GM12891 (cell line): ENCODE results near the gene LRRC4B. TPM values are rescaled to one million over a fixed set of nuclear protein-coding genes. Genes with fewer than 3 reads are reported as not detected.
"Not testable (repeated sequence)": the region's sequence is repeated elsewhere in the genome, so short reads cannot be mapped to it uniquely, and the experiment has no call there.

Source experiments
- DNase-seq: peaks from one replicate; pipeline ENCODE4 v3.0.0; 2011; ENCODE audit warnings: low spot score; ENCODE audit not compliant: insufficient read length
- FAIRE-seq: peaks from 2 replicates; lab custom pipeline; 2011; peaks lifted over from hg19 to GRCh38; lab: Jason Lieb, UNC
- PAX5 ChIP-seq: IDR thresholded peaks from 2 replicates; pipeline ENCODE4 v1.6.1; 2011; ENCODE audit warnings: low read length, moderate library complexity, mild to moderate bottlenecking; ENCODE audit not compliant: insufficient read depth, severe bottlenecking
- POLR2A ChIP-seq: IDR thresholded peaks from 2 replicates; pipeline ENCODE4 v1.6.1; 2011; ENCODE audit warnings: low read depth, low read length, control low read depth
- POLR2AphosphoS5 ChIP-seq: IDR thresholded peaks from 2 replicates; pipeline ENCODE4 v1.6.1; 2011; ENCODE audit warnings: low read depth, low read length, control low read depth
- POU2F2 ChIP-seq: IDR thresholded peaks from 2 replicates; pipeline ENCODE4 v1.6.1; 2011; ENCODE audit warnings: low read depth, mild to moderate bottlenecking, control low read depth, low read length, moderate library complexity
- SPI1 ChIP-seq: IDR thresholded peaks from 2 replicates; pipeline ENCODE4 v1.6.1; 2011; ENCODE audit warnings: low read depth, low read length, control low read depth
- TAF1 ChIP-seq: IDR thresholded peaks from 2 replicates; pipeline ENCODE4 v1.6.1; 2011; ENCODE audit warnings: low read depth, low read length, control low read depth
- polyA plus RNA-seq: library from polyadenylated mRNA; unstranded; fragments of >200 nt; gene quantifications from one replicate; pipeline ENCODE4 v1.2.1, GENCODE V29; 2012; ENCODE audit warnings: low read depth, missing spikeins, inconsistent platforms; ENCODE audit not compliant: missing spikeins

The LRRC4B gene
- 0.09 TPM for polyA plus RNA-seq

GRCh38 chr19:50567882-50568727 lies at the start of gene LRRC4B:
TSS of gene LRRC4B (minus strand) at chr19:50568435. CDS start at chr19:50548838, 19,597 bp downstream.
- no peak for DNase-seq
- FAIRE-seq: no peak
- no peak for TF ChIP-seq POU2F2
- TF ChIP-seq PAX5: no peak
- no peak for TF ChIP-seq TAF1
- TF ChIP-seq POLR2A: no peak
- TF ChIP-seq POLR2AphosphoS5: no peak
- TF ChIP-seq SPI1: no peak

DNA sequence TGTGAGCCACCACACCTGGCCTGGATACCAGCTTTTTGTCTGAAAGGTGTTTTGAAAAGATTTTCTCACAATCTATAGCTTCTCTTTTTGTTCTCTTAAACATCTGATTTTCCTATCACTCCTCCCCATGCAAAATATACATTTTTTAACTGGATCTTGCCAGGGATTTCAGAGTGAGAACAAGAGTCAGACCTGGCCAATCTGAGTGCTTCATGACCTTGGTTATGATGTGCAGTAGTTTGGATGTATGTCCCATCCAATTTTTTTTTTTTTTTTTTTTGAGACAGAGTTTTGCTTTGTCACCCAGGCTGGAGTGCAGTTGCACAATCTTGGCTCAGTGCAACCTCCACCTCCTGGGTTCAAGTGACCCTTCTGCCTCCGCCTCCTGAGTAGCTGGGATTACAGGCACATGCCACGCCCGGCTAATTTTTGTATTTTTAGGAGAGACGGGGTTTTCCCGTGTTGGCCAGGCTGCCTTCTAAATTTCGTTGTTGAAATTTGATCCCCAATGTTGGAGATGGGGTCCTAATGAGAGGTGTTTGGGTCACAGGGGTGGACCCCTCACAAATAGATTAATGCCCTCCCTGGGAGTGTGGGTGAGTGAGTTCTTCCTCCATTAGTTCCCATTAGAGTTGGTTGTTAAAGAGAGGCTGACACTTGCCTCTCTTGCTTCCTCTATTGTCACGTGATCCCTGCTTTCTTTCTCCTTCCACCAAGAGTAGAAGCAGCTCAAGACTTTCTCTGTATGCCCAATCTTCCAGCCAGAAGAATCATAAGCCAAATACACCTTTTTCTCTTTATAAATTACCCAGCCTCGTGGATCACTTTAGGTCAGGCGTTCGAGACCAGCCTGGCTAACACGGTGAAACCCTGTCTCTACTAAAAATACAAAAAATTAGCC lies 44.5 kb upstream of the LRRC4B start:
- not testable (repeated sequence) for FAIRE-seq, DNase-seq

DNA sequence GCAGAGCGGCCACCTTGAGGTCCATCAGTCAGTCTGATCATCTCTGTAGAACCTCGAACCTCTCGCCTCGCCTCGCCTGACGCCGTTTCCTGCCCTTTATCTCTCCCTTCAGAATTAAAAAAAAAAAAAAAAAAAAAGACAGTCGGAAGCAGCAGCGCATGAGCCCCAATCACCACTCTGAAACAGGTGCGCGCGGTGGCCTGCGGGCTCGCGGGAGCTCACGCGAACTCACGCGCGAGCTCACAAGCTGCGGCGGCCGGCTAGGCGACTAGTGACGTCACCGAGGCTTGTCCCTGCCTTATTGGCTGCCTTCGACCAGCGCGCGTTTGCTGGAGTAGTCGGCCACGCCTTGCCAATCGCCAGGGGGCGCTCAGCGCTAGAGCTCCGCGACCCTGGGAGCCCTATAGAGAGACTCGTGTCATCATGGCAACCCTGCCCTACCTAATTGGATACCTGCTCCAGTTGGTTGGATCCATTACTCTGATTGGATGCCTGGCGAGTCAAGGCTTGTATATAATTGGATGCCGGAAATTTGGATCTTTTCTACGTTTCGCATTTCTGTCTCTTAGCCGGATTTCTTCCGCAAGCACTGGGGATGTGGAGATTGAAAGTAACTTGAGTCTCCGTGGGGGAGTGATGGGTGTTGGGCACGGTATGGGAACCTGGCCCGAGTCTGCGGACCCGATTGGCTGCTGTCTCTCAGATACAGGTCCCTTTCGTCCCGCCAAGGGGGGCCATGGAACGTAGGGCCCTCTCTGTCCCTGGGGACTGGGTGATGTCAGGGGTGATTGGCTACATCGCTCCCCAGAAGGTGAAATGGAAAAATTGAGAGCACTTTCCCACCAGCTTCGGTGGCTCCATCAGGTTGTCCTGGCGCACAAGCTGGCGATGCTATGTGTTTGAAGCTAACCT lies 39.9 kb upstream of the LRRC4B start:
- DNase-seq (peak; percentile 71), FAIRE-seq (no peak)
- TF ChIP-seq PAX5: no peak
- no peak for TF ChIP-seq POU2F2
- TF ChIP-seq POLR2A: no peak
- no peak for TF ChIP-seq TAF1
- TF ChIP-seq POLR2AphosphoS5: no peak
- no peak for TF ChIP-seq SPI1

DNA sequence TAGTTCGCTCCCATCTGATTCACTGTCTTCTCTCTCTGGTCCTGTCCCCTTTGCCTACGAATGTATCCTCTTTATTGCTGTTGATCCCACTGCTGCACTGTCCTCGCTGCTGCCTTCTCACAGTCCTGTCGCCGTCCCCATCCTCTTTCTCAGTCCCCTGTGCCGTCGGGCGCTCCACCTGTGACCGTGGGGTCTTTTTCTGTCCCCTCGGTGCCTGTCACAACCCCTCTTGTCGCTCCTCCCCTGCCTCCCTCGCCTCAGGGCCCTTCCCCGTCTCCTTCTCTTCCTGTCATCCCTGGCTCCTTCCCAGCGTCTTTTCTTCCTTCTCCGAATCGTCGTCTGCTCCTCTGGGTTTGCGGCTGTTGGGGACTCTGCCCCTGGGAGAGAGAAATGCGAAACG lies 39.2 kb upstream of the LRRC4B start:
- FAIRE-seq (no peak), DNase-seq (no peak)
- TF ChIP-seq SPI1 (no peak), POU2F2 (no peak), POLR2A (no peak), TAF1 (no peak), POLR2AphosphoS5 (no peak), PAX5 (no peak)

- FAIRE-seq, DNase-seq: not testable (repeated sequence)
These were observed 38.0 kb upstream of the LRRC4B start for GRCh38 chr19:50606059-50606836.

DNA sequence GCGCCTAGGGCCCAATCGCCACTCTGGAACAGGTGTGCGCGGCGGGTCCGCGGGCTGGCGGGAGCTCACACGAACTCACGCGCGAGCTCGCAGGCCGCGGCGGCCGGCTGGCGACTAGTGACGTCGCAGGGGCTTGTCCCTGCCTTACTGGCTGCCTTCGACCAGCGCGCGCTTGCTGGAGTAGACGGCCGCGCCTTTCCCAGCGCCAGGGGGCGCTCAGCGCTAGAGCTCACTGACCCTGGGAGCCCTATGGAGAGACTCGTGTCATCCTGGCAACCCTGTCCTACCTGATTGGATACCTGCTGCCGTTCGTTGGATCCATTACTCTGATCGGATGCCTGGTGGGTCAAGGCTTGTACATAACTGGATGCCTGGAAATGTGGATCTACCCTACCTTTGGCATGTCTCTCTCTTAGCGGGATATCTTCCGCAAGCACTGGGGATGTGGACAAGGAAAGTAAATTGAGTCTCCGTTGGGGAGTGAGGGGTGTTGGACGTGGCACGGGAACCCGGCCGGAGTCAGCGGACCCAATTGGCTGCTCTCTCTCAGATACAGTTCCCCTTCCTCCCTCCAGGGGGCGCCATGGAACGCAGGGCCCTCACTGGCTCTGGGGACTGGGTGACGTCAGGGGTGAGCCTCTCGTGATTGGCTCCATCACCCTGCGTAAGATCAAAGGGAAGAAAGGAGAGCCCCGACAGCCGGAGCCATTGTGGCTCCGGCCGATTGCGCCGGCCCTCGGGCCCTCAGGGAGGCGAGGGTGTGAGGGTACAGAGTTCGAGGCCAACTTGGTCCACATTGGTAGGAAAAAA lies 36.2 kb upstream of the LRRC4B start:
- DNase-seq, FAIRE-seq: not testable (repeated sequence)

DNA sequence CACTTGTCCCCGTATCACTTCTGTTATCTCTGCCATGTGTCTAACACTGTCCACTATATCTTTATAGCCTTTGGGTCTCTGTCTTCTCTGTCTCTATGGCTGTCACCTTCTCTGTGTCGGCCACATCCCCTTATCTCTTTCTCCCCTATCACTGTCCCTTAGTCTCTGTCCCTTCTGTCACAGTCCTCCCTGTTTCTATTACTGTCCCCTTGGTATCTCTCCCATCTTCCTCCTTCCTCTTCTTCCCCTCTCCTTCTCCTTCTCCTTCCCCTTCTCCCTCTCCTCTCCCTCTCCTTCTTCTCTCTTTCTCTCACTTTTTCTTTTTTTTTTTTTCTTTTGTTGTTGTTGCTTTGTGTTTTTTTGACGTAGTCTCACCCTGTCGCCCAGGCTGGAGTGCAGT lies 34.7 kb upstream of the LRRC4B start:
- no peak for DNase-seq
- no peak for FAIRE-seq
- TF ChIP-seq POLR2A: no peak
- no peak for TF ChIP-seq POU2F2
- no peak for TF ChIP-seq SPI1

- DNase-seq: no peak
- TF ChIP-seq TAF1 (no peak), POLR2A (no peak), POU2F2 (no peak), PAX5 (no peak), SPI1 (no peak), POLR2AphosphoS5 (no peak)
- no peak for FAIRE-seq
These were observed 34.3 kb upstream of the LRRC4B start for GRCh38 chr19:50602496-50602895.

GRCh38 chr19:50602089-50602422 lies 33.8 kb upstream of the LRRC4B start:
- TF ChIP-seq TAF1 (no peak), POU2F2 (no peak), POLR2AphosphoS5 (no peak), POLR2A (no peak), SPI1 (no peak), PAX5 (no peak)
- FAIRE-seq: no peak

More at GRCh38 chr19:50602089-50602422, 33.8 kb upstream of the LRRC4B start:
- DNase-seq: no peak
